ENCODE measurements around the gene FBXO42. TPM values are rescaled to one million over a fixed set of nuclear protein-coding genes. Genes with fewer than 3 reads are reported as not detected.

FBXO42 gene
- total and polyA plus RNA-seq, 9 of the 15 experiments (the other 6 are each of a cell fraction or from before 2014, with no cell fraction given): 7.2 to 24.8 (median 17.4) TPM

- H3K36me3 ChIP-seq (ENCODE audit: control insufficient read depth, insufficient read depth, low read length): no peaks in the 10 kb centered on the region
- H3K4me1 ChIP-seq (replicated peaks in 1 of 2; ENCODE audit: control insufficient read depth in 2 of 2, insufficient read depth in 2 of 2, low read length in 2 of 2): peaks cover 15 to 27% of the 10 kb centered on the region in 2 experiments; a peak in 4 of 5 replicates
- intact Hi-C loops (cut with micrococcal nuclease): no loop called here
- BruUV-seq (replicated peaks): no TSS peak
- H3K27me3 ChIP-seq (ENCODE audit: control insufficient read depth in 2 of 2, insufficient read depth in 2 of 2, low read length in 2 of 2): no peaks in the 10 kb centered on the region
- H4K20me1 ChIP-seq (replicated peaks; ENCODE audit: control insufficient read depth, insufficient read depth, low read length): no peaks in the 10 kb centered on the region
- CTCF ChIA-PET (ENCODE audit: low intra/inter-chr PET ratio): no interaction called here
- no peaks in the 10 kb centered on the region for H3K9me3 ChIP-seq (replicated peaks; ENCODE audit: control insufficient read depth, insufficient read depth, low read depth, low read length)
- no peak overlapping the region for H3K4me3 ChIP-seq
- H3K9me1 ChIP-seq (ENCODE audit: control insufficient read depth, insufficient read depth, low read length): peaks cover 3% of the 10 kb centered on the region
- H3K79me2 ChIP-seq (ENCODE audit: control insufficient read depth, insufficient read depth, low read length): no peaks in the 10 kb centered on the region
- no peak for TF ChIP-seq CREB5 (CRISPR knock-in tag; IDR thresholded peaks at IDR 0.05)
- no peak for TF ChIP-seq TEAD4 (IDR thresholded peaks at IDR 0.05; ENCODE audit: low read length)
- no peak for TF ChIP-seq TEAD4 (CRISPR knock-in tag; IDR thresholded peaks at IDR 0.05; ENCODE audit: borderline replicate concordance)
- TF ChIP-seq FOXA1 (IDR thresholded peaks at IDR 0.05; ENCODE audit: borderline replicate concordance): no peak
- TF ChIP-seq TEAD2 (tag; IDR thresholded peaks at IDR 0.05): no peak
- peak overlapping the region; percentile 90 for H2AFZ ChIP-seq (ENCODE audit: low read depth, low read length)
- H3K9ac ChIP-seq (ENCODE audit: insufficient read depth in 1 of 2, low read depth in 2 of 2, low read length in 2 of 2): peak overlapping the region in 1 of 2 experiments; percentile 86; a peak in 2 of 4 replicates
- H3K27ac ChIP-seq (ENCODE audit: extremely low read depth, low read depth, low read length): no peak overlapping the region
- peak overlapping the region; percentile 70; the same call in 1 of the 2 replicates for H3K4me2 ChIP-seq (ENCODE audit: insufficient read depth, low read length)
- in situ Hi-C loops (cut with MboI): no loop called here
- ATAC-seq (no peak), FAIRE-seq (no peak), DNase-seq (ENCODE audit: extremely low read depth in 1 of 4, low spot score in 3 of 4) (no peak)
- POLR2A ChIA-PET: interaction anchor here (0.9 to 3.3 kb wide), 7 partner anchors 8 to 132 kb away, joined by 3 to 21 read pairs (median 4); no protein-coding TSS in a partner anchor
- WGBS (ENCODE audit: insufficient coverage, low coverage, missing lambda C conversion rate): 64% methylated on average over 12 of the region's 12 CpGs
These were observed 134.1 kb downstream of the FBXO42 start for GRCh38 chr1:16218014-16218673.

Measured in K562 (cell line).